Testis (tissue), 3 donors: ENCODE data around the gene ASIC2. TPM values are rescaled to one million over a fixed set of nuclear protein-coding genes. Genes with fewer than 3 reads are reported as not detected.

Experiments used
- DNase-seq: peaks from one replicate; pipeline ENCODE4 v3.0.0-alpha.2; 2019
- H3K27ac ChIP-seq, 2 donors: fragments of 200-600 bp; sonication (generic); one replicate each; pipeline ENCODE4 v1.5.1; 2019
- H3K27me3 ChIP-seq: fragments of 200-600 bp; sonication (generic); one replicate; pipeline ENCODE4 v1.5.1; 2019
- H3K36me3 ChIP-seq: fragments of 200-600 bp; sonication (generic); one replicate; pipeline ENCODE4 v1.5.1; 2017; ENCODE audit warnings: low read depth; ENCODE audit errors: missing control alignments
- H3K4me1 ChIP-seq: fragments of 200-600 bp; sonication (generic); one replicate; pipeline ENCODE4 v1.5.1; 2019
- H3K4me3 ChIP-seq, 2 donors: fragments of 200-600 bp; sonication (generic); one replicate each; pipeline ENCODE4 v1.5.1; 2017 to 2019
- H3K9me3 ChIP-seq: fragments of 200-600 bp; sonication (generic); one replicate; pipeline ENCODE4 v1.5.1; 2017
- POLR2A ChIP-seq: fragments of 450-650 bp; IDR thresholded peaks from one replicate; pipeline ENCODE4 v1.6.1; 2017; ENCODE audit warnings: antibody characterized with exemption, mild to moderate bottlenecking, moderate library complexity
- WGBS, 2 donors: methylation state at CpG; one replicate each; pipeline ENCODE4 v1.1.5; 2018; 5-methylcytosine and 5-hydroxymethylcytosine counted together
- intact Hi-C: fragments of 100-400 bp; cut with DNase I; formaldehyde crosslinking; loops from one replicate; pipeline ENCODE4 v1.15.1; 2023; ENCODE audit warnings: low total_unique reads
- polyA plus RNA-seq: library from polyadenylated mRNA; stranded (reverse); fragments of 350-450 nt; fragmentation: Illumina TruSeq; extraction: RNeasy Lipid Tissue Mini Kit (QIAGEN cat#74804); gene quantifications from one replicate; pipeline ENCODE4 v1.2.3, GENCODE V29; 2014; ENCODE audit warnings: low read depth, low replicate concordance; ENCODE audit not compliant: insufficient read depth
- total RNA-seq, 2 donors: library from RNA; depleted of rRNA; stranded (reverse); fragments of >200 nt; gene quantifications; one replicate each; pipeline ENCODE4 v1.2.3, GENCODE V29; 2016
- TF ChIP-seq, protein P1 (sequence below), 3 experiments: fragments of 450-650 bp in 2 of 3; fragments of 200-600 bp in 1 of 3; sonication (generic) in 1 of 3; IDR thresholded peaks; one replicate each; pipeline ENCODE4 v1.5.1; 2016 to 2019; ENCODE audit warnings: antibody characterized with exemption in 3 of 3, mild to moderate bottlenecking in 2 of 3, moderate library complexity in 1 of 3

The ASIC2 gene
- total and polyA plus RNA-seq, 3 donors from 2014 or later: 0.73 to 1.0 (median 0.81) TPM

DNA sequence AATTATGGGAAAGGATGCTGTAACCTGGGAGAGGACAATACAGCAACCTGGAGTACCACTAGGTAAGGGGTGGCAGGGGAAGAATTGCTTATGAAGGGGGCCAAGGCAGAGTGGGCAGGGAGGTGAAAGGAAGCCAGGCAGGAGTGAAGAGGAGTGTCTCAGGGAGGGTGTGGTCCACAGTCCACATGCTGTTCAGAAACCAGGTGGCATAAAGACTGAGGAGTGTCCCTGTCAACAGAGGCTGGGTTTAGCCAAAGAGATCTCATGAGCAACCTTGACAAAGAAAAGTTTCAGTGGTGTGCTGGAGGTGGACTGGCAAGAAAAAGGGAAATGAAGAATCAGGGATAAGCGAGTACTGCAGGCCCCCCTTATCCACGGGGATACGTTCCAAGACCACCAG is 213.0 kb downstream of the ASIC2 start:
- Histone ChIP-seq H3K4me1 (no peaks in the 10 kb centered on the region), H3K27ac (no peak overlapping the region), H3K4me3 (no peak overlapping the region), H3K9me3 (no peaks in the 10 kb centered on the region), H3K27me3 (no peaks in the 10 kb centered on the region), H3K36me3 (no peaks in the 10 kb centered on the region)
- TF ChIP-seq POLR2A: no peak
- TF ChIP-seq, protein P1, sequence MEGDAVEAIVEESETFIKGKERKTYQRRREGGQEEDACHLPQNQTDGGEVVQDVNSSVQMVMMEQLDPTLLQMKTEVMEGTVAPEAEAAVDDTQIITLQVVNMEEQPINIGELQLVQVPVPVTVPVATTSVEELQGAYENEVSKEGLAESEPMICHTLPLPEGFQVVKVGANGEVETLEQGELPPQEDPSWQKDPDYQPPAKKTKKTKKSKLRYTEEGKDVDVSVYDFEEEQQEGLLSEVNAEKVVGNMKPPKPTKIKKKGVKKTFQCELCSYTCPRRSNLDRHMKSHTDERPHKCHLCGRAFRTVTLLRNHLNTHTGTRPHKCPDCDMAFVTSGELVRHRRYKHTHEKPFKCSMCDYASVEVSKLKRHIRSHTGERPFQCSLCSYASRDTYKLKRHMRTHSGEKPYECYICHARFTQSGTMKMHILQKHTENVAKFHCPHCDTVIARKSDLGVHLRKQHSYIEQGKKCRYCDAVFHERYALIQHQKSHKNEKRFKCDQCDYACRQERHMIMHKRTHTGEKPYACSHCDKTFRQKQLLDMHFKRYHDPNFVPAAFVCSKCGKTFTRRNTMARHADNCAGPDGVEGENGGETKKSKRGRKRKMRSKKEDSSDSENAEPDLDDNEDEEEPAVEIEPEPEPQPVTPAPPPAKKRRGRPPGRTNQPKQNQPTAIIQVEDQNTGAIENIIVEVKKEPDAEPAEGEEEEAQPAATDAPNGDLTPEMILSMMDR (IDR thresholded peaks at IDR 0.05): no peak
- intact Hi-C loops: no loop called here
- 82 to 84% methylated on average over 3 of the region's 3 CpGs for WGBS, 2 donors
- DNase-seq: no peak

DNA sequence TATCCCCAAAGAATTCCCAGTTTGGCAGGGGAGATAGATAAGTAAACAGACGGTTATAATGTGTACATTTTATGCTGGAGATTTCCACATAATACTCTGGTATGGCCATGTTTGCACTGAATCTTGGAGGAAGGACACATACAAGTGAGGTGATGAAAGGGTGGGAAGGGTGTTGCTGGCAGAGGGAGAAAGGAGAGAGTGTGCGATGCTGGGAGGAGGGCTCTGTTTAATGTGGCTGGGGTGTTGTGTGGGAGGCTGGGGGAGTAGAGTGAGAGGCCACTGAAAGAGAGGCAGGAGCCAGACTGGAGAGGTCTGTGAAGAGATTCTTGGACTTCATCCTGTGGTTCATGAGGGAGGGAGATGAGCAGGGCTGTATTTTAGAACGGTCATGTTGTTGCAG is 213.9 kb downstream of the ASIC2 start:
- no peak overlapping the region for H3K4me3 ChIP-seq
- no peaks in the 10 kb centered on the region for H3K9me3 ChIP-seq
- intact Hi-C loops: no loop called here
- no peak for DNase-seq
- TF ChIP-seq, protein P1 (IDR thresholded peaks at IDR 0.05): no peak
- no peak for TF ChIP-seq POLR2A
- WGBS, 2 donors: 45 to 51% methylated on average over 3 of the region's 3 CpGs
- no peaks in the 10 kb centered on the region for H3K27me3 ChIP-seq
- no peaks in the 10 kb centered on the region for H3K4me1 ChIP-seq
- no peaks in the 10 kb centered on the region for H3K36me3 ChIP-seq
- no peak overlapping the region for H3K27ac ChIP-seq

DNA sequence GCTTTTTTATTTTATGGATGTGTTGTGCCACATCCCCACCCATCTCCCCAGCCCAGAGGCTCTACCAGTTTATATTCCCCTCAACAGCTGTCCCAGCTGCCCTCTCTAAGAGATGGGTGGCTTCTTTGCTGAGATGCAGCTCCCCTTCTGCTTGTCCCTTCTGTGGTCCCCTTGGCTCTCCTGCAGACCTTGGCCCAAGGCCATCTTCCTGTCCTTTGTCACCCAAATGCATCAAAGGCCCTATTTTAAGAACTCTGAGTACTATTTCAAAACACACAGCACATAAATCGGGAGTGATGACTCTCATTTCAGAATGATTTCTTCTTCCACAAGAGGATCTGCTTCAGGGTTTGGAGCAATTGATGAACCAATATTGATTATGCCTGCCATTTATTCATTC is 216.1 kb downstream of the ASIC2 start:
- 77 to 83% methylated on average over 1 of the region's 1 CpG for WGBS, 2 donors
- H3K4me1 ChIP-seq: no peaks in the 10 kb centered on the region
- no peaks in the 10 kb centered on the region for H3K27me3 ChIP-seq
- TF ChIP-seq, protein P1 (IDR thresholded peaks at IDR 0.05): no peak
- TF ChIP-seq POLR2A: no peak
- H3K27ac ChIP-seq: no peak overlapping the region
- H3K36me3 ChIP-seq: no peaks in the 10 kb centered on the region
- intact Hi-C loops: no loop called here
- no peak for DNase-seq
- no peaks in the 10 kb centered on the region for H3K9me3 ChIP-seq
- H3K4me3 ChIP-seq: no peak overlapping the region

DNA sequence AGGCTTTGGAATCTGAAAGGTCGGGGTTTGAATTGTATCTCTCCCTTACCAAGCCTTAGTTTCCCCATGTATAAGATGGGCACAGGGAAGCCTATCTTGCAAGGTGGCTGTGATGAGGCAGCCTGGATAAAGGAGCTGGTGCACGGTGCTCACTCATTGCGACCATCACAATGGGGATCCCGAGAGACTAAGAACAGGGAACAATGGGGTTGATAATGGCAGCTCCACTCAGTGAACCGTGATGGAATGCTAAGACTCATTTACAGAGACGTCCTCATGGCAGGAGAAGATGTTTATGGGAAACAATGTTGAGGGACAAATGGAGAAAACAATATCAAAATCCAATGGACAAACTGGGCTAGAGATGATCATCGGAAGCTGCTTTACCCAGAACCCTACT is 219.7 kb downstream of the ASIC2 start:
- intact Hi-C loops: no loop called here
- no peak for TF ChIP-seq POLR2A
- TF ChIP-seq, protein P1 (IDR thresholded peaks at IDR 0.05): no peak
- 83 to 86% methylated on average over 7 of the region's 7 CpGs for WGBS, 2 donors

DNA sequence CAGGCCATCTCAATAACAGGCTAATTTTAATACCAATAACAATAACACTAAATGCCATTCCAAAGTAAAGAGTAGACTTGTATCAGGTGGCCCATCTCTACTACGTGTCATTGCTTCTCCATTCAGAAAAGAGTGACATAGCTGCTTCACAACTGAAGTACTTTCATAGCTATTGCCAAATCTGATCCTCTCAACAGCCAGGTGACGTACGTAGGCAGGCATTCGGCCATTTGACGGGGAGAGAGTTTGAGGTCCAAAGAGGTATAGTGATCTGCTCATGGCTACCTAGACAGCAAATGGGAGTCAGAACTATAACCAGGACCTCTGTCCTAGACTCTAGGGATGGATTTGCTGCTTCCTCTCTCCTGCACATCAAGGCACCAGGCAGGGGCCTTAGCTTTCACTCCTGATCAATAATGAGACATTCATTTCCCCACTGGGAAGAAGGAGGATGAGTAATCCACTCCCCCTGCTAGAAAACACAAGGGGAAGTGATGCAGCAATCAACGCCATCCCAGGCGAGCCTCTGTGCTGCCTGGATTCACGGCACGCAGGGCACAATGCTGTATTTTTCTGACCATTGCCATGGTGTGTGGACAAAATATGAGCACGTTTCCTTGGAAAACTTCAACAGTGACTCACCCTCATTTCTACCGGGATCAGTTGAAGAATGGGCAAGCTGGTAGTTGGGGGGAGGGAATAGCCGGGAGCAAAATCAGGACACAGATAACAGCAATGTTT is 220.5 kb downstream of the ASIC2 start:
- no peaks in the 10 kb centered on the region for H3K27me3 ChIP-seq
- H3K4me3 ChIP-seq: no peak overlapping the region
- DNase-seq: no peak
- intact Hi-C loops: no loop called here
- H3K4me1 ChIP-seq: no peaks in the 10 kb centered on the region
- WGBS, 2 donors: 93% methylated on average over 11 to 12 of the region's 12 CpGs
- H3K36me3 ChIP-seq: no peaks in the 10 kb centered on the region
- TF ChIP-seq POLR2A: no peak
- TF ChIP-seq, protein P1 (IDR thresholded peaks at IDR 0.05): no peak
- no peak overlapping the region for H3K27ac ChIP-seq
- H3K9me3 ChIP-seq: no peaks in the 10 kb centered on the region

More for the DNA sequence above, 219.7 kb downstream of the ASIC2 start:
- H3K4me3 ChIP-seq: no peak overlapping the region
- no peaks in the 10 kb centered on the region for H3K27me3 ChIP-seq
- H3K36me3 ChIP-seq: no peaks in the 10 kb centered on the region
- H3K4me1 ChIP-seq: no peaks in the 10 kb centered on the region
- no peak overlapping the region for H3K27ac ChIP-seq
- H3K9me3 ChIP-seq: no peaks in the 10 kb centered on the region
- no peak for DNase-seq
